Spleen (tissue), 7 donors: ENCODE results near the gene SDC3.

Source experiments
- POLR2A ChIP-seq, 3 donors: fragments of 450-650 bp; IDR thresholded peaks; one replicate each; pipeline ENCODE4 v1.5.1; 2017; ENCODE audit warnings: antibody characterized with exemption in 3 of 3, mild to moderate bottlenecking in 1 of 3
- POLR2AphosphoS5 ChIP-seq, 3 donors: sonication (generic); formaldehyde crosslinking; IDR thresholded peaks; one replicate each; pipeline ENCODE4 v1.5.1; 2017; ENCODE audit warnings: antibody characterized with exemption in 3 of 3
- TF ChIP-seq, protein P1 (sequence below), 11 experiments: fragments of 200-600 bp in 7 of 11; fragments of 450-650 bp in 4 of 11; sonication (generic) in 4 of 11; IDR thresholded peaks in 8 of 11; conservative IDR thresholded peaks in 3 of 11; 1 replicate in 7 of 11; 2 replicates in 4 of 11; pipeline versions ENCODE4 v1.4.0 to v1.8.0; 2016 to 2021; ENCODE audit warnings: antibody characterized with exemption in 11 of 11, inconsistent platforms in 4 of 11, mild to moderate bottlenecking in 1 of 11
- donor health status: DM: no; HTN: no; CAD: no; lungs with moderate emphysema.
- donor health status: DM: no; HTN: no; CAD: no.
- donor health status: DM: no; HTN: no; CAD: no.

DNA sequence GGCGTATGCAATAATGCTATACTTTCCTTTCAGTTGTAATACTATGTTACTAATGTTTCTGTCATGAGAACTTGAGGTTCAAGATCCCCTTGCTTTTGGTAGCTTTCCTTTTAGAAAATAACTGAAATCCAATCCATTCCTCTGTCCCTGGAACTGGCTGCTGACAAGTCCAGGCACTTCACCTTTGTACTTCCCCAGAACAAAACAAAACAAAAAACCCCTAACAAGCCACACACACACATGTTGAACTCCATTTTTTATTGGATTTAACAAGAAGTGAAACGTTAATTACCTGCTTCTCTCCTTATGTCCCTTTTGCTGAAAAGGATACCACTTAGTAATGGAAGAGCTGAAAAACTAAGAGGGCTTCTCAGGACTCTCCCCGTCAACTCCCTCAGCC lies 26.1 kb upstream of the SDC3 start:
- TF ChIP-seq, protein P1, sequence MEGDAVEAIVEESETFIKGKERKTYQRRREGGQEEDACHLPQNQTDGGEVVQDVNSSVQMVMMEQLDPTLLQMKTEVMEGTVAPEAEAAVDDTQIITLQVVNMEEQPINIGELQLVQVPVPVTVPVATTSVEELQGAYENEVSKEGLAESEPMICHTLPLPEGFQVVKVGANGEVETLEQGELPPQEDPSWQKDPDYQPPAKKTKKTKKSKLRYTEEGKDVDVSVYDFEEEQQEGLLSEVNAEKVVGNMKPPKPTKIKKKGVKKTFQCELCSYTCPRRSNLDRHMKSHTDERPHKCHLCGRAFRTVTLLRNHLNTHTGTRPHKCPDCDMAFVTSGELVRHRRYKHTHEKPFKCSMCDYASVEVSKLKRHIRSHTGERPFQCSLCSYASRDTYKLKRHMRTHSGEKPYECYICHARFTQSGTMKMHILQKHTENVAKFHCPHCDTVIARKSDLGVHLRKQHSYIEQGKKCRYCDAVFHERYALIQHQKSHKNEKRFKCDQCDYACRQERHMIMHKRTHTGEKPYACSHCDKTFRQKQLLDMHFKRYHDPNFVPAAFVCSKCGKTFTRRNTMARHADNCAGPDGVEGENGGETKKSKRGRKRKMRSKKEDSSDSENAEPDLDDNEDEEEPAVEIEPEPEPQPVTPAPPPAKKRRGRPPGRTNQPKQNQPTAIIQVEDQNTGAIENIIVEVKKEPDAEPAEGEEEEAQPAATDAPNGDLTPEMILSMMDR (IDR thresholded peaks at IDR 0.05 in 8 of 11, conservative IDR thresholded peaks at IDR 0.05 in 3 of 11) = no peak
- TF ChIP-seq POLR2A (IDR thresholded peaks at IDR 0.05) (no peak), POLR2AphosphoS5 (IDR thresholded peaks at IDR 0.05) (no peak)
